CD1c-positive myeloid dendritic cell (primary cell): ENCODE data around the gene CENPC.
"Not testable (repeated sequence)": the region's sequence is repeated elsewhere in the genome, so short reads cannot be mapped to it uniquely, and the experiment has no call there.

Source experiments
- DNase-seq: peaks from one replicate; pipeline ENCODE4 v3.0.0-alpha.2; 2016; ENCODE audit errors: extremely low spot score

Gene CENPC

GRCh38 chr4:67545199-67546003 lies at the start of gene CENPC:
Gene CENPC (minus strand): TSS chr4:67545503. CDS start chr4:67545355, 148 bp downstream.
- peak; percentile 97 for DNase-seq

- peak; percentile 62 for DNase-seq
These were observed 48.5 kb upstream of the CENPC start for GRCh38 chr4:67593741-67594175.

GRCh38 chr4:67587156-67587555 lies 41.9 kb upstream of the CENPC start:
- no peak for DNase-seq

- no peak for DNase-seq
These were observed 39.2 kb upstream of the CENPC start for GRCh38 chr4:67584496-67584895.

GRCh38 chr4:67581913-67582312 lies 36.6 kb upstream of the CENPC start:
- no peak for DNase-seq

GRCh38 chr4:67581208-67581857 lies 36.0 kb upstream of the CENPC start:
- peak; percentile 44 for DNase-seq

GRCh38 chr4:67580577-67580976 lies 35.3 kb upstream of the CENPC start:
- DNase-seq, result no peak

- DNase-seq, result no peak
These were observed 31.2 kb upstream of the CENPC start for GRCh38 chr4:67576538-67576937.

GRCh38 chr4:67576059-67576466 lies 30.8 kb upstream of the CENPC start:
- no peak for DNase-seq

- DNase-seq, result peak; percentile 26
These were observed 30.1 kb upstream of the CENPC start for GRCh38 chr4:67575232-67576058.

- no peak for DNase-seq
These were observed 27.9 kb upstream of the CENPC start for GRCh38 chr4:67573193-67573592.

- DNase-seq, result no peak
These were observed 26.7 kb upstream of the CENPC start for GRCh38 chr4:67571975-67572374.

GRCh38 chr4:67570537-67570936 lies 25.2 kb upstream of the CENPC start:
- DNase-seq, result no peak

- DNase-seq, result no peak
These were observed 23.5 kb upstream of the CENPC start for GRCh38 chr4:67568820-67569219.

GRCh38 chr4:67566335-67566734 lies 21.0 kb upstream of the CENPC start:
- DNase-seq, result no peak

- DNase-seq, result no peak
These were observed 20.0 kb upstream of the CENPC start for GRCh38 chr4:67565284-67565683.

- peak; percentile 35 for DNase-seq
These were observed 13.2 kb upstream of the CENPC start, which contains the start of gene STAP1 for GRCh38 chr4:67558493-67558892. Gene STAP1 (plus strand): TSS chr4:67558727. CDS start chr4:67558810, 83 bp downstream.

- no peak for DNase-seq
These were observed 11.1 kb upstream of the CENPC start for GRCh38 chr4:67556436-67556835.

GRCh38 chr4:67555447-67555846 lies 10.1 kb upstream of the CENPC start:
- no peak for DNase-seq

- no peak for DNase-seq
These were observed 8.8 kb upstream of the CENPC start for GRCh38 chr4:67554096-67554495.

- not testable (repeated sequence) for DNase-seq
These were observed 7.0 kb upstream of the CENPC start for GRCh38 chr4:67552146-67552792.

- no peak for DNase-seq
These were observed 5.6 kb upstream of the CENPC start for GRCh38 chr4:67550857-67551256.
